Lower lobe of right lung (tissue), 2 donors: ENCODE data around the gene SMURF1. TPM values are rescaled to one million over a fixed set of nuclear protein-coding genes. Genes with fewer than 3 reads are reported as not detected.

ENCODE experiments used
- ATAC-seq, 2 donors: fragments of 200-7000 bp; cut with Tn5 transposase; one replicate each; pipeline ENCODE4 v1.9.1; 2020 to 2022; ENCODE audit warnings: mild to moderate bottlenecking in 2 of 2, moderate library complexity in 2 of 2
- DNase-seq: peaks from one replicate; pipeline ENCODE4 v3.0.0-alpha.2; 2020
- H3K27ac ChIP-seq: fragments of 200-600 bp; one replicate; pipeline ENCODE4 v1.8.0; 2022
- H3K27me3 ChIP-seq: fragments of 200-600 bp; one replicate; pipeline ENCODE4 v1.8.0; 2022; ENCODE audit warnings: low read depth
- H3K36me3 ChIP-seq: fragments of 200-600 bp; one replicate; pipeline ENCODE4 v1.8.0; 2022; ENCODE audit warnings: mild to moderate bottlenecking
- H3K4me1 ChIP-seq: fragments of 200-600 bp; one replicate; pipeline ENCODE4 v1.8.0; 2022
- H3K4me3 ChIP-seq: fragments of 200-600 bp; one replicate; pipeline ENCODE4 v1.8.0; 2022; ENCODE audit warnings: mild to moderate bottlenecking
- H3K9me3 ChIP-seq: fragments of 200-600 bp; one replicate; pipeline ENCODE4 v1.8.0; 2022
- intact Hi-C: fragments of 100-400 bp; cut with DNase I; formaldehyde crosslinking; loops from one replicate; pipeline ENCODE4 v1.11.0; 2022
- total RNA-seq: library from RNA; stranded (reverse); fragmentation: NEBNext Ultra II Directional; extraction: Animal tissue kit (Norgen Biotek cat#: 25700); gene quantifications from one replicate; pipeline ENCODE4 v1.2.1, GENCODE V29; 2021
- TF ChIP-seq, protein P1 (sequence below): fragments of 200-600 bp; IDR thresholded peaks from one replicate; pipeline ENCODE4 v1.8.0; 2022; ENCODE audit warnings: antibody characterized with exemption, mild to moderate bottlenecking
- donor health status: DM: no; HTN: yes; CAD: no; lungs with severe emphysema.

The SMURF1 gene
- total RNA-seq, 1 donor from 2014 or later, result 32.0 TPM

- intact Hi-C loops, result no loop called here
- no peak overlapping the region for H3K27ac ChIP-seq
- no peak overlapping the region for H3K4me3 ChIP-seq
- peaks cover 94% of the 10 kb centered on the region for H3K36me3 ChIP-seq
- peaks cover 2% of the 10 kb centered on the region for H3K4me1 ChIP-seq
- H3K9me3 ChIP-seq, result no peaks in the 10 kb centered on the region
- TF ChIP-seq, protein P1, sequence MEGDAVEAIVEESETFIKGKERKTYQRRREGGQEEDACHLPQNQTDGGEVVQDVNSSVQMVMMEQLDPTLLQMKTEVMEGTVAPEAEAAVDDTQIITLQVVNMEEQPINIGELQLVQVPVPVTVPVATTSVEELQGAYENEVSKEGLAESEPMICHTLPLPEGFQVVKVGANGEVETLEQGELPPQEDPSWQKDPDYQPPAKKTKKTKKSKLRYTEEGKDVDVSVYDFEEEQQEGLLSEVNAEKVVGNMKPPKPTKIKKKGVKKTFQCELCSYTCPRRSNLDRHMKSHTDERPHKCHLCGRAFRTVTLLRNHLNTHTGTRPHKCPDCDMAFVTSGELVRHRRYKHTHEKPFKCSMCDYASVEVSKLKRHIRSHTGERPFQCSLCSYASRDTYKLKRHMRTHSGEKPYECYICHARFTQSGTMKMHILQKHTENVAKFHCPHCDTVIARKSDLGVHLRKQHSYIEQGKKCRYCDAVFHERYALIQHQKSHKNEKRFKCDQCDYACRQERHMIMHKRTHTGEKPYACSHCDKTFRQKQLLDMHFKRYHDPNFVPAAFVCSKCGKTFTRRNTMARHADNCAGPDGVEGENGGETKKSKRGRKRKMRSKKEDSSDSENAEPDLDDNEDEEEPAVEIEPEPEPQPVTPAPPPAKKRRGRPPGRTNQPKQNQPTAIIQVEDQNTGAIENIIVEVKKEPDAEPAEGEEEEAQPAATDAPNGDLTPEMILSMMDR, result no peak
- no peaks in the 10 kb centered on the region for H3K27me3 ChIP-seq
- DNase-seq, result no peak
- ATAC-seq, result no peak
Observed at GRCh38 chr7:98997846-98998245, 146.1 kb downstream of the SMURF1 start.

- H3K4me1 ChIP-seq, result no peaks in the 10 kb centered on the region
- no peaks in the 10 kb centered on the region for H3K9me3 ChIP-seq
- no peak overlapping the region for H3K27ac ChIP-seq
- no peaks in the 10 kb centered on the region for H3K27me3 ChIP-seq
- TF ChIP-seq, protein P1, result no peak
- DNase-seq (no peak), ATAC-seq (no peak)
- no peak overlapping the region for H3K4me3 ChIP-seq
- H3K36me3 ChIP-seq, result peaks cover 95% of the 10 kb centered on the region
- intact Hi-C loops, result no loop called here
Observed at GRCh38 chr7:98996150-98996552, 147.8 kb downstream of the SMURF1 start.

- Histone ChIP-seq H3K9me3 (no peaks in the 10 kb centered on the region), H3K27ac (no peak overlapping the region), H3K4me3 (no peak overlapping the region), H3K4me1 (no peaks in the 10 kb centered on the region), H3K36me3 (peaks cover 95% of the 10 kb centered on the region), H3K27me3 (no peaks in the 10 kb centered on the region)
- ATAC-seq, result peak in 1 of 2 donors; percentile 35
- no peak for DNase-seq
- TF ChIP-seq, protein P1, result no peak
- intact Hi-C loops, result no loop called here
Observed at GRCh38 chr7:98995523-98996149, 148.3 kb downstream of the SMURF1 start.

GRCh38 chr7:98995111-98995510, 148.8 kb downstream of the SMURF1 start:
- H3K4me3 ChIP-seq, result no peak overlapping the region
- H3K9me3 ChIP-seq, result no peaks in the 10 kb centered on the region
- no peaks in the 10 kb centered on the region for H3K27me3 ChIP-seq
- intact Hi-C loops, result no loop called here
- TF ChIP-seq, protein P1, result no peak
- no peaks in the 10 kb centered on the region for H3K4me1 ChIP-seq
- ATAC-seq (no peak), DNase-seq (no peak)
- H3K27ac ChIP-seq, result no peak overlapping the region
- H3K36me3 ChIP-seq, result peaks cover 95% of the 10 kb centered on the region

DNA sequence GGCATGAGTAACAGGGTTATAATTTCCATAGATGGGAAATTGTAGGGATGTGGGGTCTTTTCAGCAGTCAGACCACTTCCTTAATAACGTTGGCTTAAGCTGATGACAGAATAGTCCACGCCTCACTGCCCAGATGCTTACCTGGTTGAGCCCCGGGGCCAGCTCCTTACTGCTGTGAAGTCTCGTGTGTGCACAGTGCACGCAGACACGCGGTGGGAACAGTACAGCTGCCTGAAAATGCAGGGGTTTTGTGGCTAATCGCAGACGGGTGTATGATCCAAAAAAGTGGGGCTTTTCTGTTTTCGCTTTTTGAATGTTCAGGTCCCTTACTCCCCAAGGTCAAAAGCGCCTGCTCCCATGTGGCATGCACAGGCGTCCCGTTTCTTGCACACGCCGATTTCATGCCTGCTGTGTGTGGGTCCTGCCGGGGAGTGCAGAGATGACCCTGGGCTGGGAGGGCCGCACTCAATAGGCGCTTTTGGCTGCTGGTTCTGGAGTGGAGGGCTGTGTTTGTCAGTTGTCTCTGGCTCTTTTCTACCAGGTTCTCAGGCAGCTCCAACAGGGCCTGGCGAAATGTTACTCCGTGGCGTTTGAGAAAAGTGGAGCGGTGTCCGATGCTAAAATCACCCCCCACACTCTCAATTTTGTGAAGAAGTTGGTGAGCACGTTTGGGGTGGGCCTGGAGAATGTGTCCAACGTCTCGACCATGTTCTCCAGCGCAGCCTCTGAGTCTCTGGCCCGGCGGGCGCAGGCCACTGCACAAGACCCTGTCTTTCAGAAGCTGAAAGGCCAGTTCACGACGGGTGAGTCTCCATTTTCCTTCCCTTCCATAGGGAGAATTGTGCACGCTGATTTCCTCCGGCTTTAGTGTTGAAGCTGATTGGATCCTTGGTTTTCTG, 149.6 kb downstream of the SMURF1 start:
- DNase-seq, result no peak
- H3K4me1 ChIP-seq, result no peaks in the 10 kb centered on the region
- H3K9me3 ChIP-seq, result no peaks in the 10 kb centered on the region
- peaks cover 95% of the 10 kb centered on the region for H3K36me3 ChIP-seq
- H3K4me3 ChIP-seq, result no peak overlapping the region
- ATAC-seq, result no peak
- no peak overlapping the region for H3K27ac ChIP-seq
- TF ChIP-seq, protein P1, result no peak
- intact Hi-C loops, result no loop called here
- H3K27me3 ChIP-seq, result no peaks in the 10 kb centered on the region
